Adrenal gland (tissue), 12 donors: Measurements from ENCODE around the gene TEAD3. TPM values are rescaled to one million over a fixed set of nuclear protein-coding genes. Genes with fewer than 3 reads are reported as not detected.

Experiments used
- DNase-seq, 7 donors: peaks; one replicate each; pipeline ENCODE4 v3.0.0-alpha.2; 2019 to 2020
- H3K27ac ChIP-seq, 5 donors: fragments of 200-600 bp; sonication (generic) in 4 of 5; 1 replicate in 3 of 5; 2 replicates in 2 of 5; pipeline versions ENCODE4 v1.5.1 to v1.8.0; 2016 to 2020; ENCODE audit warnings: mild to moderate bottlenecking in 1 of 5
- H3K27me3 ChIP-seq: fragments of 200-600 bp; 2 replicates; pipeline ENCODE4 v1.8.0; 2021
- H3K36me3 ChIP-seq, 2 donors: fragments of 200-600 bp; replicated peaks in 1 of 2; 1 replicate in 1 of 2; 2 replicates in 1 of 2; pipeline versions ENCODE4 v1.5.1 to v1.8.0; 2018 to 2022
- H3K4me1 ChIP-seq, 2 donors: fragments of 200-600 bp; replicated peaks in 1 of 2; 1 replicate in 1 of 2; 2 replicates in 1 of 2; pipeline versions ENCODE4 v1.5.1 to v1.8.0; 2018 to 2021
- H3K4me3 ChIP-seq, 4 donors: fragments of 200-600 bp; sonication (generic) in 3 of 4; one replicate each; pipeline ENCODE4 v1.5.1; 2016 to 2018
- H3K9me3 ChIP-seq, 3 donors: fragments of 200-600 bp; sonication (generic) in 1 of 3; replicated peaks in 1 of 3; 1 replicate in 2 of 3; 2 replicates in 1 of 3; pipeline versions ENCODE4 v1.5.1 to v1.8.0; 2016 to 2021
- CTCF ChIP-seq, 6 experiments: fragments of 450-650 bp in 4 of 6; fragments of 200-600 bp in 2 of 6; sonication (generic) in 1 of 6; IDR thresholded peaks; 1 replicate in 5 of 6; 2 replicates in 1 of 6; pipeline versions ENCODE4 v1.5.1 to v1.8.0; 2016 to 2021; ENCODE audit warnings: antibody characterized with exemption in 6 of 6, mild to moderate bottlenecking in 2 of 6, moderate library complexity in 1 of 6
- POLR2A ChIP-seq, 2 donors: fragments of 450-650 bp; IDR thresholded peaks; one replicate each; pipeline ENCODE4 v1.6.1; 2017; ENCODE audit warnings: antibody characterized with exemption in 2 of 2, mild to moderate bottlenecking in 2 of 2, moderate library complexity in 1 of 2
- WGBS, 4 donors: extraction: QIAGEN DNeasy Blood & Tissue Kit in 2 of 4; methylation state at CpG; one replicate each; pipeline versions ENCODE4 v1.1.5 to v1.1.7; 2013 to 2017; 5-methylcytosine and 5-hydroxymethylcytosine counted together
- intact Hi-C, 2 donors: fragments of 100-400 bp; cut with DNase I; formaldehyde crosslinking; loops; one replicate each; pipeline versions ENCODE4 v1.14.1 to v1.15.0; 2022 to 2023
- polyA plus RNA-seq, 3 donors: library from polyadenylated mRNA; stranded (reverse); fragments of 200-250 nt in 2 of 3; fragments of 350-450 nt in 1 of 3; fragmentation: Illumina TruSeq in 1 of 3; extraction: RNeasy Lipid Tissue Mini Kit (QIAGEN cat#74804) in 1 of 3; gene quantifications; one replicate each; pipeline ENCODE4 v1.2.3, GENCODE V29; 2013 to 2014
- total RNA-seq, 9 donors: library from RNA; depleted of rRNA in 4 of 9; stranded (reverse); fragments of >200 nt in 4 of 9; fragments of 120-200 nt in 1 of 9; fragmentation: NEBNext Ultra II Directional in 1 of 9; extraction: Animal tissue kit (Norgen Biotek cat#: 25700) in 1 of 9; gene quantifications; one replicate each; pipeline versions ENCODE4 v1.1.0 to v1.2.4, GENCODE V29; 2013 to 2023
- donor health status: healthy with polysubstance abuse.
- donor health status: Bipolar disorder and iron deficiency.
- donor health status: DM: yes; HTN: yes; CAD: no.
- donor health status: DM: no; HTN: no; CAD: no.
- donor health status: DM: no; HTN: no; CAD: no.
- donor health status: DM: yes; HTN: yes; CAD: no.

The TEAD3 gene
- total and polyA plus RNA-seq, 12 donors = 1.4 to 15.5 (median 8.7) TPM

GRCh38 chr6:35473075-35473849, 23.6 kb downstream of the TEAD3 start:
- H3K27me3 ChIP-seq = no peaks in the 10 kb centered on the region
- H3K9me3 ChIP-seq = no peaks in the 10 kb centered on the region
- 79 to 87% (median 84%) methylated on average over 6 to 9 of the region's 9 CpGs for WGBS, 4 donors
- no peak for DNase-seq
- H3K4me1 ChIP-seq = peaks cover 12 to 44% of the 10 kb centered on the region in 2 donors
- peaks cover 0 to 25% of the 10 kb centered on the region in 2 donors for H3K36me3 ChIP-seq
- intact Hi-C loops = no loop called here
- TF ChIP-seq CTCF (IDR thresholded peaks at IDR 0.05) = no peak
- no peak for TF ChIP-seq POLR2A (IDR thresholded peaks at IDR 0.05)
- no peak overlapping the region for H3K4me3 ChIP-seq
- H3K27ac ChIP-seq = peak overlapping the region in 1 of 5 donors; percentile 11

GRCh38 chr6:35471836-35472345, 25.0 kb downstream of the TEAD3 start:
- peaks cover 0 to 25% of the 10 kb centered on the region in 2 donors for H3K36me3 ChIP-seq
- WGBS, 4 donors = 50 to 64% (median 54%) methylated on average over 7 to 8 of the region's 8 CpGs

GRCh38 chr6:35470663-35471120, 26.2 kb downstream of the TEAD3 start:
- Histone ChIP-seq H3K4me1 (peaks cover 12 to 50% of the 10 kb centered on the region in 2 donors), H3K4me3 (no peak overlapping the region), H3K27me3 (no peaks in the 10 kb centered on the region), H3K36me3 (peaks cover 0 to 25% of the 10 kb centered on the region in 2 donors), H3K9me3 (no peaks in the 10 kb centered on the region), H3K27ac (peak overlapping the region in 1 of 5 donors; percentile 93)
- 71 to 76% (median 74%) methylated on average over 3 of the region's 3 CpGs for WGBS, 4 donors
- TF ChIP-seq POLR2A (IDR thresholded peaks at IDR 0.05) (no peak), CTCF (IDR thresholded peaks at IDR 0.05) (no peak)
- no peak for DNase-seq
- intact Hi-C loops = no loop called here

More at GRCh38 chr6:35471836-35472345, 25.0 kb downstream of the TEAD3 start:
- Histone ChIP-seq H3K4me1 (peaks cover 12 to 50% of the 10 kb centered on the region in 2 donors), H3K27ac (peak overlapping the region in 2 of 5 donors; percentile 35 to 38), H3K9me3 (no peaks in the 10 kb centered on the region), H3K27me3 (no peaks in the 10 kb centered on the region), H3K4me3 (no peak overlapping the region)
- intact Hi-C loops = no loop called here
- DNase-seq = no peak
- TF ChIP-seq CTCF (IDR thresholded peaks at IDR 0.05) (no peak), POLR2A (IDR thresholded peaks at IDR 0.05) (no peak)

- H3K27me3 ChIP-seq = no peaks in the 10 kb centered on the region
- H3K27ac ChIP-seq = peak overlapping the region in 3 of 5 donors; percentile 85 to 93 (median 89)
- peaks cover 0 to 25% of the 10 kb centered on the region in 2 donors for H3K36me3 ChIP-seq
- TF ChIP-seq CTCF (IDR thresholded peaks at IDR 0.05) = no peak
- no peak for TF ChIP-seq POLR2A (IDR thresholded peaks at IDR 0.05)
- no peaks in the 10 kb centered on the region for H3K9me3 ChIP-seq
- H3K4me1 ChIP-seq = peaks cover 12 to 50% of the 10 kb centered on the region in 2 donors
- DNase-seq = no peak
- WGBS, 4 donors = 57 to 64% (median 59%) methylated on average over 11 to 18 of the region's 18 CpGs
- H3K4me3 ChIP-seq = peak overlapping the region in 1 of 4 donors; percentile 77
- intact Hi-C loops = no loop called here
These were observed 26.9 kb downstream of the TEAD3 start for GRCh38 chr6:35469751-35470662.
